AG09319 (cell line): ENCODE measurements around the gene CDK15.

ENCODE experiments used
- DNase-seq: peaks from one replicate; pipeline ENCODE4 v3.0.0-alpha.2; 2010; ENCODE audit warnings: low read depth; ENCODE audit errors: extremely low read depth
- TF ChIP-seq, protein P1 (sequence below): IDR thresholded peaks from 2 replicates; pipeline ENCODE4 v1.5.1; 2011; ENCODE audit warnings: low read depth, mild to moderate bottlenecking, inconsistent platforms, low read length, moderate library complexity

Gene CDK15

DNA sequence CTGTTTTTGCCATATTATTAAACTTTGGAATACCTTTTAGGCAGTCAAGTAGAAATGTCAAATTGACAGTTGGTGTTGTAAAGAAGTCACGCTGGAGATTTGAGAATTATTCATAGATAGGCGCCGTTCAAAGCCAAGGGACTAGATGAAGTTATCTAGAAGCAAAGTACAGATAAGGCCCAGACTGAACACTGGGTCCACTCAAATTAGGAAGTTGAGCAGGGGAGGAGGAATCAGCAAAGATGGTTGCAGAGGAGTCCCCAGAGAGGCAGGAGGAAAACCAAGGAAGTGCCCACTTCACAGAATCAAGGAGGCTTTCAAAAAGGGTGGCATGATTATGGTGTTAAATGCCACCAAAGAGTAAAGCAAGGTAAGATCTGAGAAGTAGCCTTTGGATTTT is 16.0 kb upstream of the CDK15 start:
- DNase-seq: no peak
- TF ChIP-seq, protein P1, sequence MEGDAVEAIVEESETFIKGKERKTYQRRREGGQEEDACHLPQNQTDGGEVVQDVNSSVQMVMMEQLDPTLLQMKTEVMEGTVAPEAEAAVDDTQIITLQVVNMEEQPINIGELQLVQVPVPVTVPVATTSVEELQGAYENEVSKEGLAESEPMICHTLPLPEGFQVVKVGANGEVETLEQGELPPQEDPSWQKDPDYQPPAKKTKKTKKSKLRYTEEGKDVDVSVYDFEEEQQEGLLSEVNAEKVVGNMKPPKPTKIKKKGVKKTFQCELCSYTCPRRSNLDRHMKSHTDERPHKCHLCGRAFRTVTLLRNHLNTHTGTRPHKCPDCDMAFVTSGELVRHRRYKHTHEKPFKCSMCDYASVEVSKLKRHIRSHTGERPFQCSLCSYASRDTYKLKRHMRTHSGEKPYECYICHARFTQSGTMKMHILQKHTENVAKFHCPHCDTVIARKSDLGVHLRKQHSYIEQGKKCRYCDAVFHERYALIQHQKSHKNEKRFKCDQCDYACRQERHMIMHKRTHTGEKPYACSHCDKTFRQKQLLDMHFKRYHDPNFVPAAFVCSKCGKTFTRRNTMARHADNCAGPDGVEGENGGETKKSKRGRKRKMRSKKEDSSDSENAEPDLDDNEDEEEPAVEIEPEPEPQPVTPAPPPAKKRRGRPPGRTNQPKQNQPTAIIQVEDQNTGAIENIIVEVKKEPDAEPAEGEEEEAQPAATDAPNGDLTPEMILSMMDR: no peak

DNA sequence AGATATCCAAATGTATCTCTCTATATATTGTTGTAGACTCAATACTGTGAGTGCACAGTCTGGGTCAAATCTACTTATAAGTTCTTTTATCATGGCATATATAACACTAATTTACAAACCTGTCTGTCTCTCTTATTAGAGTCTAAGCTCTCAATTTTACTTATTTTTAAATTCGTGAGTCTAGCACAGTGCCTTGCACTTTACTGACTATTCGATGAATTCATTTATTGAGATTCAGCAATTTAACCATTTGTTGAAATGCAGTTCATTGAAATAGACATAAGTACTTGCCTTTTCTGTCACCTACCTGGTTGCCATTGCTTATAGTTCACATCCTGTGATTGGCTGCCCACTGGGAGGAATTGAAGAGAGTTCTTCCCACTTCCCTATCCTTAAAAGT is 15.3 kb upstream of the CDK15 start:
- DNase-seq: no peak

DNA sequence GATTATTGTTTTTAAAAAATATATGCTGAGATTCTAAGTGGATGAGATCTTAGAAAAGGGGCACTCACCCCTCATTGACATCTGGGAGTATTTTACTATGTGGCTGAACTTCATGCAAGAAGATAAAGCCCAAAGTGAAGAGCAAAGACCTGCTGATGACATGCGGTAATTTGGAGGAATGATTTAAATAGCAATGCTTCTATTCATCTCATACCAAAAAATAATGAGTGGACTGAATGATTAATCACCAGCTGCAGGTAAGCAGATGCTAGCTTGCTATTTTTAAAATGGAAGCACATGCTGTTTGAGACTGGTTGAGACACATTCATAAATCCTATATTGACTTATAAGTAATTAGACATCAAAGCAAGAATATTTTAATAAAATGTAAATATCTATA is 12.7 kb upstream of the CDK15 start:
- TF ChIP-seq, protein P1: no peak
- DNase-seq: no peak

More for the DNA sequence above, 15.3 kb upstream of the CDK15 start:
- TF ChIP-seq, protein P1: no peak

DNA sequence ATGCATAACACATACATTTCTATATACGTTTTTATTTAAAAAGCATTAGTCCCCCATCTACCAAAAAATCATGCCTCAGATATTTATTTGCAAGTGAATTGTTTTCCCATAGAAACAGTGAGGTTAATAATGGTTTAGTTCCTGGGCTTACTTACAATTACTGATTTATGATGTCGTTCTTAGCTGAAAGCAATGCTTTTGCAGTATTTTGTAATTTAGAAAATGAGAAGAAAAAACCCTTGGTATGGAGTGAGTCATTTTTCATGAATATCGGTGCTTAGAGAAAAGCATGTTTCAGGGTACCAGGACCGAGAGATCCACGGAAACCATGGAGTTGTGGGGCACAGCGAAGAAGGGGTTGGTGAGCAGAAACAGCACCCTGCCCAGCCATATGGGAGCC is 12.0 kb upstream of the CDK15 start:
- no peak for DNase-seq
- TF ChIP-seq, protein P1: no peak

DNA sequence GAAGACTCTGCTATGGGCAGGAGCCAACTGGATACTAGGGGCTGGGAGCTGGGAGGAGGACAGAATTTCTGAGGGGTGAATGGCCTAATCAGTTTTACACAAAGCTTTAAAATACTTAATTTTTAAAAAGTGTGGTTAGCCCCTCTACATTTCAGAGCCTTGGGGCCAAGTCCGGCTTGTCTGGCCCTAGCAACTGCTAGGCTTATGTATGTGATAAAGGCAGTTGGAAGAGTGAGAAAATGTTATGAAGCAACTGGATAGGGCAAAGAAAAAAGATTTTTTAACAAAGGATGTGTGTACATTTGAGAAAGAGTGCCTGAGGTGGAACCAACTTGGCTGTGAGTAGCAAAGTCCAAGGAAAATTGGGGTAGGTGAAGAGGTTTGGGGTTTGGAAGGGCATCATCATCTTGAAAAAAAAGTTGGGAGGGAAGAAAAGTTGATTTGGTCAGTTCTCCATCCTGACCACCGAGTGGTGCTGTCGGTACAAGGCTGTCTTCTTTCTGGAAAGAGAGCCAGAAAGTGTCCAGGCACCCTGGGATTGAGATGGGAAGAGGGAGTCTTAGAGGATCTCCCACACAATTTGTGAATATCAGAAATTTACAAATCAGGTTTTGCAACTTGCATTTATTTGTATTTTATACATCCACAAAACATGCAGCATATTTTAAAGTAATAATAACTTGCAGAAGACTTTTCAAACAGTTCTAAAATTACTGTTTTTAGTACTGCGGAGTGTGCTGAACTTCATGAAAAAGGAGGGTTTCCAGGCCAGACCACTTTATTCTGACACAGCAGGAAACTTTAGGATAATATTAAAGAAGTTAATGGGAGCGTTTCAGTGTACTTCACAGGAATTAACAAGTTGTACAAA is 10.5 kb upstream of the CDK15 start:
- DNase-seq: no peak
- TF ChIP-seq, protein P1: peak; percentile 82

DNA sequence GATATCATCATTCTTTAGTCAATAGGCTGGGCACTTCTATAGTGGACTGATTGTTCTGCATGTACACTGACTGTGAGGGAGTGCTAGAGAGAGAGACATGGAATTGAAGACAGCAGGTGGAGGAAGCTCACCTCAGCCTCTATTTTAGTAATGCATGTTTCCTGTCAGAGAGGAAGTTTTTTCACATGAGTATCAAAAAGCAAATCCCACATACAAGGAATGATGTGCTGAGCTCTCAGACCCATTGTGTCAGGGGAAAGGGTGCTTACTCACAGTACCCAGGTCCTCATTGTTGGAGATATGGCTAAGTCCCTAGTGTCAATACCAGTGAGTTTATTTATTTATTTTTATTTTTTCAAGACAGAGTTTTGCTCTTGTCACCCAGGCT is 9.9 kb upstream of the CDK15 start:
- TF ChIP-seq, protein P1: no peak
- no peak for DNase-seq

DNA sequence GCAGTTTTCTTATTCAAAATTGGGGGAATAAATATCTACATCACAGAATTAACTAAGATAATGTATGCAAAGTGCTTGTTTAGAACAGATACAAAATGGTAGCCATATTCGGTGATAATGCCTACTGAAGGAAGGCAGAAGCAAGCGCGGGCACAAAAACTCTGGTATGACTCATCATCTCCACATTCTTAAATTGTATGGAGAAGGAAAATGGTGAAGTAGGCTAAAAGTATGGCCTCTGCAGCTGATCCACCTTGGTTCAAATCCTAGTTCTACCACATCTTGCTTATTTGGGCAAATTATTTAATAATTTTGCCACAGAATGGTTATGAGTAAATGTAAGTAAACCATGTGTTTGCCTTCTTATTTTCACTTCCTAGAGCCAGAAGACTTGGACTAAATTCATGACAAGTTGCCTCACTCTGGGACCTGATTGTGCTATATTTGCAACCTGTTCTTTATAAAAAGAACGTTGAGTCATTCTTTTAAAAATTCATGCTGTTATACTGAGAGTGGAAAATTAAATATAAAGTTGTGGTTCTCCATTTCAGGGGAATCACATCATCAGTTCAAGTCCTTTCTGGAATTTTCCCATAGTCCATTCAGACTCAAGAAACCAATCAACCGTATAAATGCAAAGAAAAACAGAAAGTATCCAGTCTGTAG is 9.0 kb upstream of the CDK15 start:
- DNase-seq: peak; percentile 78
- TF ChIP-seq, protein P1: no peak
